Osteoblast (primary cell): Measurements from ENCODE around the gene ELOVL7. TPM values are rescaled to one million over a fixed set of nuclear protein-coding genes. Genes with fewer than 3 reads are reported as not detected.
"Not testable (repeated sequence)": the region's sequence is repeated elsewhere in the genome, so short reads cannot be mapped to it uniquely, and the experiment has no call there.

ENCODE experiments used
- DNase-seq: peaks from one replicate; pipeline ENCODE4 v3.0.0; 2011; ENCODE audit warnings: low spot score, mixed read lengths; ENCODE audit not compliant: insufficient read length; ENCODE audit errors: missing footprints
- H2AFZ ChIP-seq: 2 replicates; pipeline ENCODE4 v1.6.0; 2011; ENCODE audit warnings: mild to moderate bottlenecking, low read length
- H3K27ac ChIP-seq: 2 replicates; pipeline ENCODE4 v1.5.1; 2011; ENCODE audit warnings: mild to moderate bottlenecking, low read depth, low read length, moderate library complexity
- H3K27me3 ChIP-seq: 2 replicates; pipeline ENCODE4 v1.6.0; 2012; ENCODE audit warnings: mild to moderate bottlenecking, control low read depth, inconsistent platforms, low read length, moderate library complexity; ENCODE audit not compliant: insufficient read depth
- H3K36me3 ChIP-seq: 2 replicates; pipeline ENCODE4 v1.5.1; 2011; ENCODE audit warnings: mild to moderate bottlenecking, low read length, control low read depth, moderate library complexity; ENCODE audit not compliant: insufficient read depth
- H3K4me1 ChIP-seq: 2 replicates; pipeline ENCODE4 v1.5.1; 2011; ENCODE audit warnings: mild to moderate bottlenecking, low read length, control low read depth, moderate library complexity; ENCODE audit not compliant: insufficient read depth
- H3K4me2 ChIP-seq: 2 replicates; pipeline ENCODE4 v1.6.0; 2011; ENCODE audit warnings: mild to moderate bottlenecking, low read length; ENCODE audit not compliant: insufficient read depth
- H3K4me3 ChIP-seq: fragments of 200-600 bp; sonication (generic); 3 replicates; pipeline ENCODE4 v1.5.1; 2012; ENCODE audit warnings: mild to moderate bottlenecking, low read length, inconsistent platforms; ENCODE audit not compliant: insufficient read depth
- H3K79me2 ChIP-seq: 2 replicates; pipeline ENCODE4 v1.6.0; 2012; ENCODE audit warnings: mild to moderate bottlenecking, low read length, control low read depth, inconsistent platforms; ENCODE audit not compliant: insufficient read depth
- H3K9me3 ChIP-seq: 2 replicates; pipeline ENCODE4 v1.5.1; 2011; ENCODE audit warnings: low read depth, low read length, control low read depth
- H4K20me1 ChIP-seq: 2 replicates; pipeline ENCODE4 v1.6.0; 2012; ENCODE audit warnings: mild to moderate bottlenecking, low read length, control low read depth; ENCODE audit not compliant: insufficient read depth
- CTCF ChIP-seq: IDR thresholded peaks from 2 replicates; pipeline ENCODE4 v1.5.1; 2011; ENCODE audit warnings: mild to moderate bottlenecking, low read depth, low read length, moderate library complexity; ENCODE audit errors: extremely low read depth
- total RNA-seq: library from RNA; depleted of rRNA; stranded (reverse); fragments of >200 nt; gene quantifications from 2 replicates; pipeline ENCODE4 v1.2.3, GENCODE V29; 2012

The ELOVL7 gene
- total RNA-seq, 1 donor: under 0.01 TPM

GRCh38 chr5:60718166-60718892, 125.7 kb downstream of the ELOVL7 start:
- H3K79me2 ChIP-seq: no peaks in the 10 kb centered on the region
- no peak overlapping the region for H3K4me2 ChIP-seq
- H2AFZ ChIP-seq: no peak overlapping the region
- H3K36me3 ChIP-seq: no peaks in the 10 kb centered on the region
- no peak for TF ChIP-seq CTCF
- no peaks in the 10 kb centered on the region for H3K27me3 ChIP-seq
- H3K4me1 ChIP-seq: no peaks in the 10 kb centered on the region
- no peak for DNase-seq
- no peaks in the 10 kb centered on the region for H4K20me1 ChIP-seq
- no peaks in the 10 kb centered on the region for H3K9me3 ChIP-seq
- H3K27ac ChIP-seq: no peak overlapping the region
- H3K4me3 ChIP-seq: no peak overlapping the region

- not testable (repeated sequence) for H4K20me1 ChIP-seq, H3K79me2 ChIP-seq, H2AFZ ChIP-seq, H3K4me3 ChIP-seq, H3K4me1 ChIP-seq, DNase-seq, H3K9me3 ChIP-seq, H3K36me3 ChIP-seq, H3K4me2 ChIP-seq, H3K27me3 ChIP-seq, H3K27ac ChIP-seq
Measured at GRCh38 chr5:60715201-60715928, 128.7 kb downstream of the ELOVL7 start.

- H3K4me2 ChIP-seq: no peak overlapping the region
- no peak for DNase-seq
- no peaks in the 10 kb centered on the region for H3K4me1 ChIP-seq
- no peak overlapping the region for H3K4me3 ChIP-seq
- peaks cover 5% of the 10 kb centered on the region for H3K27me3 ChIP-seq
- H4K20me1 ChIP-seq: no peaks in the 10 kb centered on the region
- no peak overlapping the region for H2AFZ ChIP-seq
- H3K27ac ChIP-seq: no peak overlapping the region
- H3K36me3 ChIP-seq: no peaks in the 10 kb centered on the region
- no peak for TF ChIP-seq CTCF
- no peaks in the 10 kb centered on the region for H3K79me2 ChIP-seq
- no peaks in the 10 kb centered on the region for H3K9me3 ChIP-seq
Measured at GRCh38 chr5:60712950-60713349, 131.1 kb downstream of the ELOVL7 start.

GRCh38 chr5:60711892-60712291, 132.2 kb downstream of the ELOVL7 start:
- not testable (repeated sequence) for H2AFZ ChIP-seq, H3K4me3 ChIP-seq, H3K36me3 ChIP-seq, H4K20me1 ChIP-seq, H3K27me3 ChIP-seq, H3K9me3 ChIP-seq, H3K27ac ChIP-seq, H3K79me2 ChIP-seq, DNase-seq, H3K4me2 ChIP-seq, H3K4me1 ChIP-seq

GRCh38 chr5:60710362-60710761, 133.7 kb downstream of the ELOVL7 start:
- Histone ChIP-seq H3K36me3 (no peaks in the 10 kb centered on the region), H3K27ac (no peak overlapping the region), H3K4me3 (no peak overlapping the region), H3K4me2 (no peak overlapping the region), H3K4me1 (no peaks in the 10 kb centered on the region), H3K27me3 (peaks cover 9% of the 10 kb centered on the region), H3K9me3 (no peaks in the 10 kb centered on the region), H4K20me1 (no peaks in the 10 kb centered on the region), H3K79me2 (no peaks in the 10 kb centered on the region), H2AFZ (no peak overlapping the region)
- no peak for TF ChIP-seq CTCF
- no peak for DNase-seq
